Smooth muscle cell of the coronary artery (primary cell): ENCODE results near the gene TVP23C. TPM values are rescaled to one million over a fixed set of nuclear protein-coding genes. Genes with fewer than 3 reads are reported as not detected.

Experiments used
- total RNA-seq: library from RNA; depleted of rRNA; stranded (reverse); fragments of >200 nt; gene quantifications from 2 replicates; pipeline ENCODE4 v1.2.3, GENCODE V29; 2014; ENCODE audit warnings: low replicate concordance

TVP23C gene
- 27.1 and 33.8 TPM in 2 replicates for total RNA-seq

DNA sequence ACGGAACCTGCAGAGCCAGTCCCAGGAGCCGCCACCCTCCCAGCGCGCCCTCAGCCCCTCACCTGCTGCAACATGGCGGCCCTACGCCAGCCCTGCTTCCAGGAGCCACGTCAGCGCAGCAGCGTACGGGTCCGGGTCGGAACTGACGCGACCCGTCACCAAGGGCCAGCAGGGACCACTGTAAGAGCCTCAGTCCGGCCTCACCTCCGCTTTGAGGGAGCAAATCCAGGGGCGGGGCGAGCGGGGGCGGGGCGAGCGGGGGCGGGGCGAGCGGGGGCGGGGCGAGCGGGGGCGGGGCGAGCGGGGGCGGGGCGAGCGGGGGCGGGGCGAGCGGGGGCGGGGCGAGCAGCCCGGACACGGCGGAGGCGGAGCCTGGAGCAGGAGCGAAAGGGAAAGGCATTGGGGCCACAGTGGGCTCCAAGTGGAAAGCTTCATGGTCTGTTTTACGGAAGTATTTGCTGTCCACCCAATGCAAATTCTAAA lies at the start of gene TVP23C:
Gene TVP23C (minus strand): TSS at position 109 of the 483 bp plus-strand sequence. CDS start 35 bp downstream, at position 74.

DNA sequence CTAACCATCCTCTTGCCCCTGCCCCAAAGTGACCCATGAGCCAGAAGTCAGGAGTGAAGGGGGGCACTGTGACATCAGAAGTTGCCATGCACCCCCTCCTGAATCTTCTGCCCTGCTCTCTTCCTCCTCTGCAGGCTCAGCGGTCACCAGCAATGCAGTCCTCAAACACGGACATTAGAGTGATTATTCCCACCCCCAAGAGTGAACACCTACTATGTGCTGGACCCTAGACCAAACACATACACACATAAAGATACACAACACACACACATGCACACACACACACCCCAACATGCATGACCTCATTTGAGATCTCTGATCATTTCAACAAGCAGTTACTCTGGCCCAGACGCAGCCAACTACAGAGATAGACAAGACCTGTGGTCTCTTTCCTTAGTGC lies 95.7 kb downstream of the TVP23C start, which contains the start of gene CDRT4:
Gene CDRT4 (minus strand): TSS at position 30 of the 400 bp plus-strand sequence. CDS start 27,383 bp downstream, outside the sequence.

Other genes starting within 250 kb of the TVP23C start
- 0.59 TPM in 1 of 2 replicates, not detected in the other for gene TEKT3, start 221.9 kb downstream of the TVP23C start, total RNA-seq
- gene CDRT4, start 95.9 kb downstream of the TVP23C start, total RNA-seq, result 0.59 and 1.5 TPM in 2 replicates
- 0.08 TPM in 1 of 2 replicates, not detected in the other for gene FBXW10B, start 56.2 kb upstream of the TVP23C start, total RNA-seq
- 61.6 and 83.7 TPM in 2 replicates for gene TRIM16, start 120.8 kb upstream of the TVP23C start, total RNA-seq
- 18.4 and 46.2 TPM in 2 replicates for gene ZNF286A, start 136.3 kb upstream of the TVP23C start, total RNA-seq
- gene TBC1D26, start 168.8 kb upstream of the TVP23C start, total RNA-seq, result under 0.01 and 0.08 TPM in 2 replicates